Neural progenitor cell (in vitro differentiated cells): ENCODE measurements around the gene HNF1B. TPM values are rescaled to one million over a fixed set of nuclear protein-coding genes. Genes with fewer than 3 reads are reported as not detected.

ENCODE experiments used
- DNase-seq: peaks from one replicate; pipeline ENCODE4 v3.0.0-alpha.2; 2016; ENCODE audit warnings: low spot score
- H2AFZ ChIP-seq: fragments of 200-600 bp; sonication (generic); replicated peaks from 2 replicates; pipeline ENCODE4 v1.6.1; 2016; ENCODE audit warnings: antibody characterized with exemption
- H3F3A ChIP-seq: fragments of 200-600 bp; sonication (generic); 2 replicates; pipeline ENCODE4 v1.6.1; 2016; ENCODE audit warnings: antibody characterized with exemption, low read depth
- H3K27ac ChIP-seq: fragments of 200-600 bp; sonication (generic); 2 replicates; pipeline ENCODE4 v1.5.1; 2016; ENCODE audit warnings: mild to moderate bottlenecking
- H3K27me3 ChIP-seq: fragments of 200-600 bp; sonication (generic); 2 replicates; pipeline ENCODE4 v1.6.1; 2016; ENCODE audit warnings: mild to moderate bottlenecking, moderate library complexity
- H3K36me3 ChIP-seq: fragments of 200-600 bp; sonication (generic); 2 replicates; pipeline ENCODE4 v1.5.1; 2016
- H3K4me1 ChIP-seq: fragments of 200-600 bp; sonication (generic); 2 replicates; pipeline ENCODE4 v1.6.1; 2016; ENCODE audit warnings: mixed run types
- H3K4me2 ChIP-seq: fragments of 200-600 bp; sonication (generic); 2 replicates; pipeline ENCODE4 v1.6.1; 2016
- H3K4me3 ChIP-seq: fragments of 200-600 bp; sonication (generic); 2 replicates; pipeline ENCODE4 v1.5.1; 2016
- H3K79me2 ChIP-seq: fragments of 200-600 bp; sonication (generic); 2 replicates; pipeline ENCODE4 v1.6.1; 2016; ENCODE audit warnings: low read depth
- H3K9ac ChIP-seq: fragments of 200-600 bp; sonication (generic); 2 replicates; pipeline ENCODE4 v1.6.1; 2016
- H3K9me3 ChIP-seq: fragments of 200-600 bp; sonication (generic); 2 replicates; pipeline ENCODE4 v1.5.1; 2016; ENCODE audit warnings: low read depth
- H4K20me1 ChIP-seq: fragments of 200-600 bp; sonication (generic); 2 replicates; pipeline ENCODE4 v1.6.1; 2016; ENCODE audit warnings: low read depth
- H3K27ac Mint-ChIP-seq: 3 replicates; pipeline ENCODE4 v1.8.0; 2021; ENCODE audit warnings: mixed read lengths
- H3K27me3 Mint-ChIP-seq: 2 replicates; pipeline ENCODE4 v1.8.0; 2022; ENCODE audit warnings: low read depth, mild to moderate bottlenecking, inconsistent platforms, moderate library complexity, mixed read lengths; ENCODE audit not compliant: insufficient read depth
- H3K36me3 Mint-ChIP-seq: 3 replicates; pipeline ENCODE4 v1.8.0; 2021; ENCODE audit warnings: mixed read lengths
- H3K4me1 Mint-ChIP-seq: 3 replicates; pipeline ENCODE4 v1.8.0; 2021; ENCODE audit warnings: mixed read lengths
- H3K4me3 Mint-ChIP-seq: 3 replicates; pipeline ENCODE4 v1.8.0; 2021; ENCODE audit warnings: mild to moderate bottlenecking, moderate library complexity, mixed read lengths
- H3K9me3 Mint-ChIP-seq: 3 replicates; pipeline ENCODE4 v1.8.0; 2020; ENCODE audit warnings: mixed read lengths
- CTCF ChIP-seq: fragments of 200-600 bp; sonication (generic); IDR thresholded peaks from 2 replicates; pipeline ENCODE4 v1.5.1; 2017; ENCODE audit warnings: antibody characterized with exemption, mild to moderate bottlenecking
- EZH2 ChIP-seq: fragments of 200-600 bp; sonication (generic); IDR thresholded peaks from 2 replicates; pipeline ENCODE4 v1.6.1; 2017; ENCODE audit warnings: antibody characterized with exemption, mild to moderate bottlenecking, moderate library complexity
- EZH2phosphoT487 ChIP-seq: fragments of 200-600 bp; sonication (generic); IDR thresholded peaks from 2 replicates; pipeline ENCODE4 v1.6.1; 2017; ENCODE audit warnings: antibody characterized with exemption
- total RNA-seq: library from RNA; depleted of rRNA; stranded (reverse); fragments of >200 nt; gene quantifications from 2 replicates; pipeline ENCODE4 v1.2.3, GENCODE V29; 2015; ENCODE audit warnings: low replicate concordance

The HNF1B gene
- total RNA-seq, 1 donor from 2014 or later: not detected

- H3K36me3 Mint-ChIP-seq: no peaks in the 10 kb centered on the region
- H3K27ac Mint-ChIP-seq: no peak overlapping the region
- peaks cover 30% of the 10 kb centered on the region for H4K20me1 ChIP-seq
- H3K4me1 ChIP-seq: peaks cover 42% of the 10 kb centered on the region
- H3K9ac ChIP-seq: no peak overlapping the region
- H3K27me3 ChIP-seq: peaks cover 13% of the 10 kb centered on the region
- H3K36me3 ChIP-seq: no peaks in the 10 kb centered on the region
- peaks cover 35% of the 10 kb centered on the region for H3F3A ChIP-seq
- H3K9me3 ChIP-seq: no peaks in the 10 kb centered on the region
- H3K4me3 ChIP-seq: no peak overlapping the region
- no peak for DNase-seq
- peaks cover 48% of the 10 kb centered on the region for H3K4me1 Mint-ChIP-seq
- no peaks in the 10 kb centered on the region for H3K9me3 Mint-ChIP-seq
- no peak overlapping the region for H3K27ac ChIP-seq
- H3K27me3 Mint-ChIP-seq: peaks cover 18% of the 10 kb centered on the region
- no peaks in the 10 kb centered on the region for H3K79me2 ChIP-seq
- no peak overlapping the region for H3K4me2 ChIP-seq
- H3K4me3 Mint-ChIP-seq: no peak overlapping the region
- H2AFZ ChIP-seq: no peak overlapping the region
- no peak for TF ChIP-seq CTCF
These were observed 18.6 kb downstream of the HNF1B start for GRCh38 chr17:37726248-37726647.

GRCh38 chr17:37725601-37726146 is 19.2 kb downstream of the HNF1B start:
- H2AFZ ChIP-seq: no peak overlapping the region
- H3K27me3 ChIP-seq: peaks cover 8% of the 10 kb centered on the region
- no peak overlapping the region for H3K4me3 ChIP-seq
- no peak overlapping the region for H3K27ac Mint-ChIP-seq
- peaks cover 35% of the 10 kb centered on the region for H3F3A ChIP-seq
- no peaks in the 10 kb centered on the region for H3K9me3 ChIP-seq
- no peaks in the 10 kb centered on the region for H3K9me3 Mint-ChIP-seq
- DNase-seq: peak; percentile 27
- H3K36me3 ChIP-seq: no peaks in the 10 kb centered on the region
- H3K4me2 ChIP-seq: peak overlapping the region; percentile 57
- H4K20me1 ChIP-seq: peaks cover 24% of the 10 kb centered on the region
- H3K36me3 Mint-ChIP-seq: no peaks in the 10 kb centered on the region
- no peaks in the 10 kb centered on the region for H3K79me2 ChIP-seq
- H3K27ac ChIP-seq: no peak overlapping the region
- no peak for TF ChIP-seq EZH2
- TF ChIP-seq EZH2phosphoT487: no peak
- no peak for TF ChIP-seq CTCF
- no peak overlapping the region for H3K4me3 Mint-ChIP-seq
- peaks cover 16% of the 10 kb centered on the region for H3K27me3 Mint-ChIP-seq
- H3K4me1 ChIP-seq: peaks cover 37% of the 10 kb centered on the region
- H3K9ac ChIP-seq: no peak overlapping the region
- peaks cover 45% of the 10 kb centered on the region for H3K4me1 Mint-ChIP-seq

GRCh38 chr17:37725021-37725595 is 19.8 kb downstream of the HNF1B start:
- peak; percentile 37 for DNase-seq
- H3K4me1 ChIP-seq: peaks cover 32% of the 10 kb centered on the region
- no peak overlapping the region for H3K27ac Mint-ChIP-seq
- H3K9me3 Mint-ChIP-seq: no peaks in the 10 kb centered on the region
- no peaks in the 10 kb centered on the region for H3K36me3 Mint-ChIP-seq
- H4K20me1 ChIP-seq: peaks cover 20% of the 10 kb centered on the region
- TF ChIP-seq EZH2 (no peak), CTCF (no peak), EZH2phosphoT487 (no peak)
- peaks cover 15% of the 10 kb centered on the region for H3K27me3 Mint-ChIP-seq
- H3K4me3 ChIP-seq: no peak overlapping the region
- H3K27me3 ChIP-seq: peaks cover 2% of the 10 kb centered on the region
- H3K9me3 ChIP-seq: no peaks in the 10 kb centered on the region
- H2AFZ ChIP-seq: no peak overlapping the region
- no peak overlapping the region for H3K9ac ChIP-seq
- H3K27ac ChIP-seq: no peak overlapping the region
- no peaks in the 10 kb centered on the region for H3K36me3 ChIP-seq
- no peak overlapping the region for H3K4me3 Mint-ChIP-seq
- peaks cover 41% of the 10 kb centered on the region for H3K4me1 Mint-ChIP-seq
- no peaks in the 10 kb centered on the region for H3K79me2 ChIP-seq
- peak overlapping the region; percentile 57 for H3K4me2 ChIP-seq
- peaks cover 35% of the 10 kb centered on the region for H3F3A ChIP-seq
